Progenitor cell of endocrine pancreas (in vitro differentiated cells): ENCODE measurements around the gene SMIM23. TPM values are rescaled to one million over a fixed set of nuclear protein-coding genes. Genes with fewer than 3 reads are reported as not detected.
A peak's percentile ranks its signal among the peaks of the same experiment; 100 is the strongest.

Experiments
- DNase-seq: peaks from one replicate; pipeline ENCODE4 v3.0.0; 2021; ENCODE audit warnings: low spot score; ENCODE audit not compliant: unreplicated experiment
- H3K27ac Mint-ChIP-seq: 2 replicates; pipeline ENCODE4 v1.8.0; 2021; ENCODE audit warnings: mild to moderate bottlenecking, moderate library complexity, mixed read lengths
- H3K27me3 Mint-ChIP-seq: 2 replicates; pipeline ENCODE4 v1.8.0; 2021; ENCODE audit warnings: mixed read lengths
- H3K36me3 Mint-ChIP-seq: 2 replicates; pipeline ENCODE4 v1.8.0; 2022; ENCODE audit warnings: mixed read lengths; ENCODE audit not compliant: insufficient read depth
- H3K4me1 Mint-ChIP-seq: 2 replicates; pipeline ENCODE4 v1.8.0; 2021; ENCODE audit warnings: low read depth, mixed read lengths
- H3K4me3 Mint-ChIP-seq: 2 replicates; pipeline ENCODE4 v1.8.0; 2021; ENCODE audit warnings: low read depth, mild to moderate bottlenecking, moderate library complexity, mixed read lengths
- H3K9me3 Mint-ChIP-seq: 2 replicates; pipeline ENCODE4 v1.8.0; 2021; ENCODE audit warnings: low read depth, mixed read lengths
- CTCF ChIP-seq: fragments of 200-600 bp; sonication (generic); IDR thresholded peaks from one replicate; pipeline ENCODE4 v1.5.0; 2021; ENCODE audit warnings: antibody characterized with exemption, mild to moderate bottlenecking; ENCODE audit not compliant: unreplicated experiment
- total RNA-seq: library from RNA; stranded (reverse); gene quantifications from 2 replicates; pipeline ENCODE4 v1.2.1, GENCODE V29; 2021

The SMIM23 gene
- total RNA-seq, 1 donor from 2014 or later: not detected

DNA sequence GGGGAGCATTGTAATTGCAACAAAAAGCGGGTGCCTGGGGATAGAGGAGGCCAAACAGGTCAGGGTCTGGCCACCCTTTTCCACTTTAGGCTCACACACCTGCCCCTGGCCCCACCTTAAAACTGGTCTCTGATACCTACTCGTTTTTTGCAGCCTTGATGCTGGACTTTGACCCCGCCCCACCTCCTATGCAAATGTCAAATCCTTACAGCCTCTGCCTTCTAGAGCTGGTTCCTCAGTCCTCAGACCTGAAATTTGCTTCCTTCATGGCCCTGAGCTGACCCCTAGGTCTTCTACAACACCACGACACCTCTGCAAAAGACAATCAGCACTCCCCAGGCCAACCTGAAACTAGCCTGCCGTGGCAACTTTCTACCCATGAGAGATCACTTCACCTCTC, 37.7 kb downstream of the SMIM23 start:
- peaks cover 9% of the 10 kb centered on the region for H3K4me1 Mint-ChIP-seq
- no peaks in the 10 kb centered on the region for H3K27me3 Mint-ChIP-seq
- H3K9me3 Mint-ChIP-seq: peaks cover 2% of the 10 kb centered on the region
- H3K36me3 Mint-ChIP-seq: no peaks in the 10 kb centered on the region
- DNase-seq: peak; percentile 23
- no peak overlapping the region for H3K27ac Mint-ChIP-seq
- H3K4me3 Mint-ChIP-seq: peak overlapping the region; percentile 40
- TF ChIP-seq CTCF: no peak

- H3K27ac Mint-ChIP-seq: no peak overlapping the region
- H3K4me1 Mint-ChIP-seq: peaks cover 9% of the 10 kb centered on the region
- no peaks in the 10 kb centered on the region for H3K36me3 Mint-ChIP-seq
- peaks cover 2% of the 10 kb centered on the region for H3K9me3 Mint-ChIP-seq
- TF ChIP-seq CTCF: no peak
- no peak overlapping the region for H3K4me3 Mint-ChIP-seq
- no peak for DNase-seq
- no peaks in the 10 kb centered on the region for H3K27me3 Mint-ChIP-seq
Observed at GRCh38 chr5:171825051-171825450, 39.4 kb downstream of the SMIM23 start.

GRCh38 chr5:171826132-171826531, 40.5 kb downstream of the SMIM23 start:
- no peaks in the 10 kb centered on the region for H3K36me3 Mint-ChIP-seq
- no peaks in the 10 kb centered on the region for H3K27me3 Mint-ChIP-seq
- peaks cover 9% of the 10 kb centered on the region for H3K4me1 Mint-ChIP-seq

GRCh38 chr5:171827162-171827561, 41.5 kb downstream of the SMIM23 start:
- DNase-seq: no peak
- H3K9me3 Mint-ChIP-seq: peaks cover 13% of the 10 kb centered on the region
- no peak overlapping the region for H3K4me3 Mint-ChIP-seq
- no peak overlapping the region for H3K27ac Mint-ChIP-seq
- peaks cover 3% of the 10 kb centered on the region for H3K36me3 Mint-ChIP-seq
- peaks cover 9% of the 10 kb centered on the region for H3K4me1 Mint-ChIP-seq
- H3K27me3 Mint-ChIP-seq: no peaks in the 10 kb centered on the region
- no peak for TF ChIP-seq CTCF

More at GRCh38 chr5:171826132-171826531, 40.5 kb downstream of the SMIM23 start:
- no peak for TF ChIP-seq CTCF
- Mint-ChIP-seq H3K27ac (no peak overlapping the region), H3K4me3 (no peak overlapping the region), H3K9me3 (peaks cover 4% of the 10 kb centered on the region)
- no peak for DNase-seq

DNA sequence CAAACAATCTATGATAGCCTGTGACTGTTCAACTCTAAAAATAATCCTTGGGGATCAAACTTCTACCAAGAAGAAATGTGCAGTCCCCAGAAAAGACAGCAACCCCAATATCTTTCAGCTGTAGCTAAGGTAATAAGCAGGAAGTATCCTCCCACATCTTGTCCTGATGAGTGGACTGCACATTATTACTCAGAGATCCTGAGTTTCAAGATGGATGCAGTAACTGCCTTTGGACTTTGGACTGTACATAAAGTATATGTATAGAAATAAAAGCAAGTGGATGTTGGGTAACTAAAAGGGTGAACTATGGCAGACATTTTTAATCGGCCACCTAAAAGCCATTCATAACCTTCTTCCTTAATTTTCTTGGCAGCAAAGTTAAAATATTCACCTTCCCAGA, 45.1 kb downstream of the SMIM23 start:
- H3K4me3 Mint-ChIP-seq: no peak overlapping the region
- no peak for TF ChIP-seq CTCF
- H3K27me3 Mint-ChIP-seq: no peaks in the 10 kb centered on the region
- no peak for DNase-seq
- peaks cover 6% of the 10 kb centered on the region for H3K36me3 Mint-ChIP-seq
- peaks cover 17% of the 10 kb centered on the region for H3K9me3 Mint-ChIP-seq
- no peak overlapping the region for H3K27ac Mint-ChIP-seq
- H3K4me1 Mint-ChIP-seq: no peaks in the 10 kb centered on the region
